Endothelial cell of umbilical vein (primary cell): Measurements from ENCODE around the gene HAP1. TPM values are rescaled to one million over a fixed set of nuclear protein-coding genes. Genes with fewer than 3 reads are reported as not detected.

Experiments
- BruUV-seq: library from RNA; stranded (reverse); fragments of 400-500 nt; replicated peaks from 2 replicates; lab custom pipeline; 2021; lab: Mats Ljungman, UMichigan
- CTCF ChIA-PET: fragments of 300-600, 350-600 bp; sonication (Branson Sonifier 250); formaldehyde crosslinking; loops from one replicate; lab custom pipeline; 2021; ENCODE audit warnings: antibody characterized with exemption, inconsistent platforms; lab: Charles Lee
- POLR2A ChIA-PET: fragments of 300-600, 350-600 bp; sonication (Branson Sonifier 250); formaldehyde crosslinking; loops from one replicate; lab custom pipeline; 2021; ENCODE audit warnings: antibody characterized with exemption, inconsistent platforms; lab: Charles Lee
- DNase-seq: peaks from one replicate; pipeline ENCODE4 v3.0.0-alpha.2; 2011; ENCODE audit warnings: low read depth, low spot score
- FAIRE-seq: peaks from 2 replicates; lab custom pipeline; 2011; peaks lifted over from hg19 to GRCh38; lab: Jason Lieb, UNC
- H2AFZ ChIP-seq: 2 replicates; pipeline ENCODE4 v1.6.0; 2012; ENCODE audit warnings: low read depth, low read length, control low read depth, inconsistent platforms
- H3K27ac ChIP-seq: 2 replicates; pipeline ENCODE4 v1.5.1; 2011; ENCODE audit warnings: low read depth, mild to moderate bottlenecking, control low read depth, low read length, moderate library complexity; ENCODE audit not compliant: insufficient read depth
- H3K27me3 ChIP-seq, 2 experiments: 2 replicates each; pipeline versions ENCODE4 v1.6.0 to v1.6.1; 2011; ENCODE audit warnings: low read length in 2 of 2, mixed read lengths in 1 of 2; ENCODE audit not compliant: control insufficient read depth in 2 of 2, insufficient read depth in 2 of 2
- H3K36me3 ChIP-seq, 2 experiments: 2 replicates in 1 of 2; 3 replicates in 1 of 2; pipeline ENCODE4 v1.5.1; 2011; ENCODE audit warnings: low read length in 2 of 2, mild to moderate bottlenecking in 1 of 2, moderate library complexity in 1 of 2; ENCODE audit not compliant: control insufficient read depth in 2 of 2, insufficient read depth in 2 of 2; ENCODE audit errors: extremely low read depth in 1 of 2
- H3K4me1 ChIP-seq: 3 replicates; pipeline ENCODE4 v1.5.1; 2011; ENCODE audit warnings: mild to moderate bottlenecking, low read length; ENCODE audit not compliant: control insufficient read depth, insufficient read depth; ENCODE audit errors: extremely low read depth
- H3K4me2 ChIP-seq: 2 replicates; pipeline ENCODE4 v1.6.1; 2011; ENCODE audit warnings: low read length, control low read depth, mixed read lengths; ENCODE audit not compliant: insufficient read depth
- H3K4me3 ChIP-seq, 3 experiments: fragments of 200-600 bp in 1 of 3; sonication (generic), shearing (Covaris generic) in 1 of 3; replicated peaks in 1 of 3; 2 replicates each; pipeline ENCODE4 v1.5.1; 2011 to 2016; ENCODE audit warnings: control low read depth in 3 of 3, low read length in 3 of 3, mild to moderate bottlenecking in 2 of 3, inconsistent platforms in 1 of 3, low read depth in 1 of 3, moderate library complexity in 1 of 3; ENCODE audit not compliant: insufficient read depth in 1 of 3
- H3K79me2 ChIP-seq: 2 replicates; pipeline ENCODE4 v1.6.0; 2012; ENCODE audit warnings: low read length, inconsistent platforms; ENCODE audit not compliant: control insufficient read depth, insufficient read depth
- H3K9ac ChIP-seq: replicated peaks from 2 replicates; pipeline ENCODE3; 2011; ENCODE audit warnings: low read length, control low read depth; ENCODE audit not compliant: insufficient read depth; ENCODE audit errors: extremely low read depth
- H3K9me1 ChIP-seq: replicated peaks from 3 replicates; pipeline ENCODE4 v1.6.0; 2011; ENCODE audit warnings: mild to moderate bottlenecking, low read length; ENCODE audit not compliant: control insufficient read depth, insufficient read depth; ENCODE audit errors: extremely low read depth
- H3K9me3 ChIP-seq: replicated peaks from 2 replicates; pipeline ENCODE4 v1.5.1; 2012; ENCODE audit warnings: low read length, inconsistent platforms; ENCODE audit not compliant: control insufficient read depth, insufficient read depth
- H4K20me1 ChIP-seq: replicated peaks from 2 replicates; pipeline ENCODE3; 2011; ENCODE audit warnings: mild to moderate bottlenecking, low read length; ENCODE audit not compliant: control insufficient read depth, insufficient read depth; ENCODE audit errors: extremely low read depth
- EZH2 ChIP-seq: IDR thresholded peaks from 2 replicates; pipeline ENCODE4 v1.6.1; 2012; ENCODE audit warnings: borderline replicate concordance, low read depth, mild to moderate bottlenecking, moderate library complexity, low read length, inconsistent platforms; ENCODE audit not compliant: severe bottlenecking
- FOS ChIP-seq: IDR thresholded peaks from 2 replicates; pipeline ENCODE4 v1.6.1; 2011; ENCODE audit warnings: mild to moderate bottlenecking, low read length, moderate library complexity, borderline replicate concordance; ENCODE audit not compliant: insufficient read depth
- JUN ChIP-seq: IDR thresholded peaks from 2 replicates; pipeline ENCODE4 v1.6.1; 2011; ENCODE audit warnings: borderline replicate concordance, low read depth; ENCODE audit not compliant: insufficient read length, insufficient read depth
- MYC ChIP-seq: IDR thresholded peaks from one replicate; pipeline ENCODE4 v1.6.1; 2011; ENCODE audit warnings: mild to moderate bottlenecking, low read depth, low read length
- POLR2A ChIP-seq: IDR thresholded peaks from 2 replicates; pipeline ENCODE4 v1.6.1; 2012; ENCODE audit warnings: low read depth, mild to moderate bottlenecking, control low read depth, low read length
- POLR2AphosphoS5 ChIP-seq: IDR thresholded peaks from 2 replicates; pipeline ENCODE4 v1.6.1; 2012; ENCODE audit warnings: low read depth, mild to moderate bottlenecking, control low read depth, low read length, moderate library complexity; ENCODE audit not compliant: insufficient read depth
- dilution Hi-C: fragments of 300-500 bp; cut with MboI; formaldehyde crosslinking; loops from one replicate; pipeline ENCODE4 v1.15.0; 2019; ENCODE audit warnings: low sequenced_read_pairs; ENCODE audit not compliant: extremely low pct_ligation_motif_present
- intact Hi-C: fragments of 100-400 bp; cut with micrococcal nuclease; formaldehyde crosslinking; loops from one replicate; pipeline ENCODE4 v1.10.0; 2022
- polyA plus RNA-seq, 4 experiments: library from polyadenylated mRNA; depleted of rRNA in 3 of 4; stranded (reverse) in 3 of 4; unstranded in 1 of 4; fragments of >200 nt; gene quantifications; 2 replicates each; pipeline versions ENCODE4 v1.2.1 to v1.2.3, GENCODE V29; 2011 to 2012; ENCODE audit warnings: missing spikeins in 1 of 4
- total RNA-seq: library from RNA; stranded (reverse); gene quantifications from 2 replicates; pipeline ENCODE4 v1.2.3, GENCODE V29; 2021
- TF ChIP-seq, protein P1 (sequence below): IDR thresholded peaks from 2 replicates; pipeline ENCODE4 v1.6.1; 2011; ENCODE audit not compliant: insufficient read depth, insufficient read length
- TF ChIP-seq, protein P2 (sequence below), 2 donors: IDR thresholded peaks; 1 replicate in 1 of 2; 2 replicates in 1 of 2; pipeline ENCODE4 v1.5.1; 2011; ENCODE audit warnings: low read length in 2 of 2, mild to moderate bottlenecking in 2 of 2, moderate library complexity in 2 of 2, control low read depth in 1 of 2, inconsistent platforms in 1 of 2, low read depth in 1 of 2; ENCODE audit not compliant: insufficient read depth in 1 of 2; ENCODE audit errors: extremely low read depth in 1 of 2

Gene HAP1
- total and polyA plus RNA-seq, 2 donors (not counting 3 experiments of a cell fraction or from before 2014, with no cell fraction given) = 0.07 to 0.24 TPM

DNA sequence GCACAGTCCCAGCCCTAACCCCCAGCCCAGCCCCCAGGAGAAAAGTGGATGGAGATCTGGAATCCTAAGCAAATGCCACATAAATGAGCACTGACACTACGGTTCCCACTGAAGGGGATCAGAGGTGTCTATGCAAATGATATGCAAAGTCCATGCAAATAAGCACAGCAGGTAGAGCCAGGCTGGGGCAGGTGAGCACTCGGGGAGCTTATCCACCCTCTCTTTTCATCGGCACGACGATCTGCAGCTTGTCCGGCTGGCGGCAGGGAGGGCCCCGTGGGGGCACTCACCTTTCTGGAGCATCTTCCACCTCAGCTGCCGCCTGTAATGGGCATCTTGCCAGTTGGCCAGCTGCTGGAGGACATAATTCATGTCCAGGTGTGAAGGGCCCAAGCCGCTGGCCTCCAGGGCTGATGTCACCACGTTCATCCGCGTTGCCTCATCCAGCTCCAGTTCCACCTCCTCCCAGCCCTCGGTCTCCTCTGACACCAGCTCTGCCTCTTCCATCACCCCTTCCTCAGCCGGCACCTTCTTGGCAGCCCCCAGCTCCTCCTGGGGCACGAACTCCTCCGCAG lies 9.9 kb downstream of the HAP1 start:
- H3K79me2 ChIP-seq = no peaks in the 10 kb centered on the region
- no peaks in the 10 kb centered on the region for H4K20me1 ChIP-seq
- CTCF ChIA-PET = interaction anchor here (1.2 kb wide), 1 partner anchor 29 kb away, joined by 3 read pairs; no protein-coding TSS in a partner anchor
- no peaks in the 10 kb centered on the region for H3K9me1 ChIP-seq
- dilution Hi-C loops = no loop called here
- no peak for FAIRE-seq
- peaks cover 0 to 1% of the 10 kb centered on the region in 2 experiments for H3K27me3 ChIP-seq
- no peak for DNase-seq
- no peak overlapping the region for H2AFZ ChIP-seq
- no peak overlapping the region for H3K4me2 ChIP-seq
- POLR2A ChIA-PET = no interaction called here
- H3K4me3 ChIP-seq = no peak overlapping the region
- H3K27ac ChIP-seq = no peak overlapping the region
- H3K36me3 ChIP-seq = no peaks in the 10 kb centered on the region
- no peaks in the 10 kb centered on the region for H3K4me1 ChIP-seq
- no peak overlapping the region for H3K9ac ChIP-seq
- BruUV-seq = no TSS peak
- no peaks in the 10 kb centered on the region for H3K9me3 ChIP-seq
- TF ChIP-seq, protein P1, sequence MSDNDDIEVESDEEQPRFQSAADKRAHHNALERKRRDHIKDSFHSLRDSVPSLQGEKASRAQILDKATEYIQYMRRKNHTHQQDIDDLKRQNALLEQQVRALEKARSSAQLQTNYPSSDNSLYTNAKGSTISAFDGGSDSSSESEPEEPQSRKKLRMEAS = no peak
- TF ChIP-seq POLR2AphosphoS5 = no peak
- TF ChIP-seq MYC = no peak
- no peak for TF ChIP-seq EZH2
- TF ChIP-seq POLR2A = no peak
- TF ChIP-seq, protein P2, sequence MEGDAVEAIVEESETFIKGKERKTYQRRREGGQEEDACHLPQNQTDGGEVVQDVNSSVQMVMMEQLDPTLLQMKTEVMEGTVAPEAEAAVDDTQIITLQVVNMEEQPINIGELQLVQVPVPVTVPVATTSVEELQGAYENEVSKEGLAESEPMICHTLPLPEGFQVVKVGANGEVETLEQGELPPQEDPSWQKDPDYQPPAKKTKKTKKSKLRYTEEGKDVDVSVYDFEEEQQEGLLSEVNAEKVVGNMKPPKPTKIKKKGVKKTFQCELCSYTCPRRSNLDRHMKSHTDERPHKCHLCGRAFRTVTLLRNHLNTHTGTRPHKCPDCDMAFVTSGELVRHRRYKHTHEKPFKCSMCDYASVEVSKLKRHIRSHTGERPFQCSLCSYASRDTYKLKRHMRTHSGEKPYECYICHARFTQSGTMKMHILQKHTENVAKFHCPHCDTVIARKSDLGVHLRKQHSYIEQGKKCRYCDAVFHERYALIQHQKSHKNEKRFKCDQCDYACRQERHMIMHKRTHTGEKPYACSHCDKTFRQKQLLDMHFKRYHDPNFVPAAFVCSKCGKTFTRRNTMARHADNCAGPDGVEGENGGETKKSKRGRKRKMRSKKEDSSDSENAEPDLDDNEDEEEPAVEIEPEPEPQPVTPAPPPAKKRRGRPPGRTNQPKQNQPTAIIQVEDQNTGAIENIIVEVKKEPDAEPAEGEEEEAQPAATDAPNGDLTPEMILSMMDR (IDR thresholded peaks at IDR 0.05; ENCODE audit: extremely low read depth in 1 of 2, insufficient read depth in 1 of 2, low read depth in 1 of 2, low read length in 2 of 2) = no peak
- TF ChIP-seq JUN = no peak
- no peak for TF ChIP-seq FOS
- intact Hi-C loops = no loop called here
